ENCODE data around the gene CDC42EP4.

The CDC42EP4 gene

DNA sequence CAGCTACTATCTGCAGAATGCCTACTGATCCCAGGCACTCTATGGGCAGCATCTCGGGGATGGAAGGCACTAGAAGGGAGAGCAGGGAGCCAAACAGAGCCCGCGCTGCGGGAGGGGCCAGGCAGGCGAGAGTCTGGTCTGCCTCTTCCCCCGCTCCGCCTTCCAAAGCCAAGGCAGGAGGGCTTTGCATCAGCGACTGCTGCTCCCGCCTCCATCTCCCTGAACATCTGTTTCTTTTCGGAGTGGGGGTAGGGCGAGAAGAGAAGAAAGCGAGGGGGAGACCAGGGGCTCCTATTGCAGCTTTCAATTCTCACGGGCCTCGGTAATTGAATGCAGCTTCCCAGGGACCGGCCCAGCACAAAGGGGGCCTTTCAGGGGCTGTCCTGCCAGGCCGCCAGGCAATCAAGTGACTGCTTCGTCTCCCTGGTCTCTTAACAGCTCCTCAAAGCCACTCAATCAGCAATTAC lies 31.4 kb upstream of the CDC42EP4 start:
- TF ChIP-seq, protein P1, sequence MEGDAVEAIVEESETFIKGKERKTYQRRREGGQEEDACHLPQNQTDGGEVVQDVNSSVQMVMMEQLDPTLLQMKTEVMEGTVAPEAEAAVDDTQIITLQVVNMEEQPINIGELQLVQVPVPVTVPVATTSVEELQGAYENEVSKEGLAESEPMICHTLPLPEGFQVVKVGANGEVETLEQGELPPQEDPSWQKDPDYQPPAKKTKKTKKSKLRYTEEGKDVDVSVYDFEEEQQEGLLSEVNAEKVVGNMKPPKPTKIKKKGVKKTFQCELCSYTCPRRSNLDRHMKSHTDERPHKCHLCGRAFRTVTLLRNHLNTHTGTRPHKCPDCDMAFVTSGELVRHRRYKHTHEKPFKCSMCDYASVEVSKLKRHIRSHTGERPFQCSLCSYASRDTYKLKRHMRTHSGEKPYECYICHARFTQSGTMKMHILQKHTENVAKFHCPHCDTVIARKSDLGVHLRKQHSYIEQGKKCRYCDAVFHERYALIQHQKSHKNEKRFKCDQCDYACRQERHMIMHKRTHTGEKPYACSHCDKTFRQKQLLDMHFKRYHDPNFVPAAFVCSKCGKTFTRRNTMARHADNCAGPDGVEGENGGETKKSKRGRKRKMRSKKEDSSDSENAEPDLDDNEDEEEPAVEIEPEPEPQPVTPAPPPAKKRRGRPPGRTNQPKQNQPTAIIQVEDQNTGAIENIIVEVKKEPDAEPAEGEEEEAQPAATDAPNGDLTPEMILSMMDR (IDR thresholded peaks at IDR 0.05), result no peak
- no peak for DNase-seq (ENCODE audit: low spot score)
- H3K4me3 ChIP-seq, result peak overlapping the region; percentile 44
- peak overlapping the region; percentile 64 to 81 for H3K27ac ChIP-seq

DNA sequence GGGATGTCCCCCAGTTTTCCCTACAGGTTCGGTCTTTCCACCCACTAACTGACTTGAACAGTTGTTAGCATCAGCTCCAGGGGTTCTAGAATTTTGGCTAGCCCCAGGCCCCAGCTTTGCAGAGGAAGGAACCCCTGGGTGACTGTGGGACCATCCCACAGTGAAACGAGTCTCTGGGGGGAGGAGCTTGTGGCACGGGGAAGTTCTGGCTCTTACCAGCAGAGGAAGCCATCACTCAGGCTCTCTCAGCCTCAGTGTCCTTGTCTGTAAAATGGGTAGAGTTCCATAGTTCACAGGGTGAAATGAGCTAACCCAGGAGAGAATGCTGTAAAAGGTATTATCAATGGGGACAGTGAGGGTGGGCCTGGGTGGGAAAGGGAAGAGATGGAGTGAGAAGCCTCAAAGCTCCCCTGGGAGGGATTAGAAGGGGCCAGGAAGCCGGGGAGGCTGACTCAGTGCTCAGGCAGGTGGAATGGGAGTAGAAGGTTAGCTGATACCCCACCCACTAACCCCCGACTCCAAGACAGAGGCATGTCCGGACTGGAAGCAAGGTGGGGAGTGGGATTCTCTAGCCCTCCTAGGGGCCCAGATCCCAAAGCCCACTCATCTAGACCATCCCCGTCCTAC lies 30.9 kb upstream of the CDC42EP4 start:
- peak overlapping the region; percentile 44 for H3K4me3 ChIP-seq

DNA sequence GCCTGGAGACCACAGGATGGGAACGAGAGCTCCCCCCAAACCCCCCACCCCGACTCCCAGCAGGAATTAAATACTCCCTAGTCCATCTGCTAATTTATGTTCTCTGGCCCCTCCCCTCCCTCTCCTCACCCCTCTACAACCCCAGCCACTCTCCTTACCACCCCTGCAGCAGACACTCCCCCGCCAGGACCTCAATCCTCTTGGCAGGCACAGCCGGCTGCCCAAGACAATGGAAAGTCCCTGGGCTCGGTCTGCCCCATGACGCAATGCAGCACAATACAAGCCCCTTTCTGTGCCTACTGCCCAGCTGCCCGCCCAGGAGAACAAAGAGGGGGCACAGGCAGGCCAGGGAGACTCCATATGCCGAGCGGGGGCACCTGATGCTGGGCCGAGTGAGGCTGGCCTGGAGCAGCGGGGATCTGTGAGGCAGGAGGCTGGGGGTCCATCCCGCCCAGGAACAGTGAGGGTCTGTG lies 30.3 kb upstream of the CDC42EP4 start:
- Histone ChIP-seq H3K27ac (peak overlapping the region; percentile 11 to 81), H3K4me3 (peak overlapping the region; percentile 21)
- DNase-seq (ENCODE audit: low spot score), result no peak
- TF ChIP-seq, protein P1 (IDR thresholded peaks at IDR 0.05), result no peak

More for the DNA sequence above, 30.9 kb upstream of the CDC42EP4 start:
- TF ChIP-seq, protein P1 (IDR thresholded peaks at IDR 0.05), result no peak
- no peak for DNase-seq (ENCODE audit: low spot score)
- peak overlapping the region; percentile 64 to 81 for H3K27ac ChIP-seq

DNA sequence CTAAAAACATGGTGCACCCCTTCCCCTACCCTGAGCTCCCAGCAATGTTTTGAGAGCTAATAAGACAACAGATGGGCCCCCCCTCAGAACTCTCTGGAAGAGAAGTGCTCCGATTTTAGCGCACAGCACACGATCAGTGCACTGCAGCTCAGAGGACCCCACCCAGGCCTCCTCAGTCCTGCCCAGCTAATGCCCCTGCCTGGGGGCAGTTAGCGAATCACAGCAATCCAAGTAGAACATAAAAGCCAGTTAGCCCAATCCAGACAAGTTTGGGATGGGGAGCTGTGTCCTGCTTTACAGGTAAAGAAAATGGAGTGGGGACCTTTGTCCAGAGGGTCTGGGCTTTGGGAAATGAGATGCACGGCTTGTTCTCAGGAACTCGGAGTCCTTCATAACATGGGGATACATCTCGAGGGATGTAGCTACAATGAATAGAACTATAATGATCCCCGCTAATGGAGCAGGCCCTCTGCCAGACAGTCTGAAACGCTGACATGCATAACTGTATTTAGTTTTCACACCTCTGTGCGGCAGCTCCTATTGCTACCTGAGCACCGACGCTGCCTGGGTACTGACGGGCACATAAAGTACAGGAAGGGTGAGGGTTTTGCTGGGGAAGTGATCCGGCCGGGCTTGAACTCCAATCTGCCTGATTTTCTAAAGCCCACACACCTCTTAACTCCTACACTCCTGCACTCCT lies 29.7 kb upstream of the CDC42EP4 start:
- DNase-seq (ENCODE audit: low spot score), result no peak
- H3K27ac ChIP-seq, result peak overlapping the region; percentile 11 to 81
- TF ChIP-seq, protein P1 (IDR thresholded peaks at IDR 0.05), result no peak
- peak overlapping the region; percentile 21 for H3K4me3 ChIP-seq

DNA sequence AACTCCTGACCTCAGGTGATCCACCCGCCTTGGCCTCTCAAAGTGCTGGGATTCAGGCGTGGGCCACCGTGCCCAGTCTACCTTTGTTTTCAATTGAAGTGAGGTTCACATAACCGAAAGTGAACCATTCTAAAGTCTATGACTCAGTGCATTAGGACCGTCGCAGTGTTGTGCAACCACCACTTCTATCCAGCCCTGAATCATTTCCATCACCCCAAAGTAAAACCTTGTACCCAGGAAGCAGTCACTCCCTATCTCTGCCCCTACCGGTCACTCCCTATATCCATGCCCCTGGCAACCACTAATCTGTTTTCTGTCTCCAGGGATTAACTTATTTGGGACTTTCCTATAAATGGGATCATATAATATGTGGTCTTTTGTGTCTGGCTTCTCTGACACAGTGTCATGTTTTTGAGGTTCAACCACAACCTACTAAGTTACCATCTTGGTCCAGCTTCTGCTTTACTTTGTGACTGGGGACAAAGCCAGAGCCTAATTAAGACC lies 28.3 kb upstream of the CDC42EP4 start:
- Histone ChIP-seq H3K4me3 (no peak overlapping the region), H3K27ac (peak overlapping the region; percentile 60 to 78)
- TF ChIP-seq, protein P1 (IDR thresholded peaks at IDR 0.05), result no peak
- DNase-seq (ENCODE audit: low spot score), result no peak

DNA sequence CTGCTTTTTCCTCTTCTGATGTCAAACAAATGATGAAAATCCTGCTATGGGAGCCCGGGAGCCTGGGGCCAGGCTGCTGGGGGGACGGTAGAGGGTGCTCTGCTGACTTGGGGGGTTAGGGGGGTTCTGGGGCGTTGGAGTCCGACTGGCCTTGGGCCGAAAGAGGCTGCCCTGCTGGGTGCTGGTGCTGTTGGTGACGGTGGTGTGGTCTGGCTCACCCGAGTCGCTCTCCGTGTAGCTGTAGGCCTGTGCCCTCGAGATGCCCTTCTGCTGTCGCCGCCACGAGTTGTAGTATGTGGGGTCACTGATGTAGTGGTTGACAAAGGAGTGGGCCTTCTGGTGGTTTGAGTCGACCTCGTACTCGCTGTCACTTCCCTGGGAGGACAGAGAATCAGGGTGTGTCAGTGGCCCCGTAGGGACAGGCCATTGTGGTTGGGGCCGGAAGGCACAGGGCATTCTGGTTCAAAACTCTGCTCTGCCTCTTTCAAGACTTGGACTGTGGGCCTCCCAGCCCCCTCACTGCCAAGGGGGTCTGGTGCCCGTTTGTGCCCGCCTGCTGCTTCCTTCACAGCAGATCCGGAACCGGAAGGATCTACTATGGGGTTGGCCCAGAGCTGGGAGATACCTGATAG lies 26.9 kb upstream of the CDC42EP4 start:
- TF ChIP-seq, protein P1 (IDR thresholded peaks at IDR 0.05), result no peak
- Histone ChIP-seq H3K27ac (peak overlapping the region; percentile 54 to 78), H3K4me3 (no peak overlapping the region)
- DNase-seq (ENCODE audit: low spot score), result no peak
